ENCODE results near the gene SMIM41.

The SMIM41 gene

DNA sequence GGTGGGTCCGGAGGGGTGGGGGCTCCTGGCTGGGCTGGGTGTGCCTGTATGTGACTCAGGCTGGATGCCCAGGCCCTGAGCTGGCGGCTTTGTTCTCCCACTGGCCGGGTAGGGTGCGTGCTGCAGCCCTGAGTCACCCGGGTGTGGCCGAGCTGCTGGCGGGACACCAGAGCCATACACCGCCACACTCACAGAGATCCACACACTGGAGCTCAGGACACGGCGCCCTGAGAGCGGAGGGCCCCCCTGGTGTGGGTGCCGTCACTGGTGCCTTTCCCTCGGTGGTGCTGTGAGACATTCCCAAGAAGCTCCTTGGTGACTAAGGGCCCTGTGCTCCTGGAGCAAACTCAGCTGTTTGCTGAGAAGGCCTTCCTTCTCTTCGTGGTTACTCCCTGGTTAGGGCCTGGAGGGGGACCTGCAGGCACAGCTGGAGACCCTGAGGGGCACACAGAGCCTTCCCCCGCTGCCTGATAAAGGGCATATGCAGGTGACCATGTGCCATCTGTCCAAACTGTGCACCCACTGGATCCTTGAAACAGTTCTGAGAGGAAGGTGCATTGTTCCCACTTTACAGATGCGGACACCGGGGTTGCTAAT lies 68.0 kb downstream of the SMIM41 start:
- H3K36me3 Mint-ChIP-seq (ENCODE audit: insufficient read depth): no peaks in the 10 kb centered on the region
- no peak overlapping the region for H3K27ac Mint-ChIP-seq (ENCODE audit: low read depth)
- peaks cover 18% of the 10 kb centered on the region for H3K27me3 Mint-ChIP-seq
- H3K4me3 Mint-ChIP-seq: no peak overlapping the region
- no peak for ATAC-seq (replicated peaks; ENCODE audit: extremely low read depth, poor library complexity, severe bottlenecking)
- peaks cover 9% of the 10 kb centered on the region for H3K4me1 Mint-ChIP-seq
- no peak for DNase-seq (ENCODE audit: low spot score in 2 of 2)
- no peaks in the 10 kb centered on the region for H3K9me3 Mint-ChIP-seq

DNA sequence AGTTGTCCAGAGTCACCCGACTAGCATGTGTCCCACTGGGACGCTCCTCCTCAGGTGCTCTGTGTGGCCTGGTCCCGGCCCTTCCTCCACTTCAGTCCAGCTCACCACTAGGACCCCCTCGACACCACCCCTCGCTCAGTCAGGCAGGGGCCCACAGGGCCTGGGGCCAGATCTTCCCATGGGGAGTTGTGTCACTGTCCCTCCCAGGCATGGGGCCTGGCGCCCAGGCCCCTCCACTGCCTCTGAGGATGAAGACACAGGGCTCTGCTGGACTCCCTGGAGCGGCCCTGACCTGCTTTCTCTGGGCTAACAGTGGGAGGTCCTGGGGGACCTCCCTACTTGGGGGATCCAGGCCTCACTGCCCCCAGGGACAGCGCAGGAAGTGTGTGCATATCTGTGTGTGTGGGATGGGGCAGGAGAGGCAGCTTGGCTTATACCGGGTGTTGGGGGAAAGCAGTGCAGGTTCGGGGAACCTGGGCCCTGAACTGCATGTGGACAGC lies 68.5 kb downstream of the SMIM41 start:
- H3K36me3 Mint-ChIP-seq (ENCODE audit: insufficient read depth): no peaks in the 10 kb centered on the region
- H3K4me3 Mint-ChIP-seq: no peak overlapping the region
- DNase-seq (ENCODE audit: low spot score in 2 of 2) (no peak), ATAC-seq (replicated peaks; ENCODE audit: extremely low read depth, poor library complexity, severe bottlenecking) (no peak)
- H3K27me3 Mint-ChIP-seq: peaks cover 18% of the 10 kb centered on the region
- peaks cover 9% of the 10 kb centered on the region for H3K4me1 Mint-ChIP-seq
- H3K27ac Mint-ChIP-seq (ENCODE audit: low read depth): no peak overlapping the region
- H3K9me3 Mint-ChIP-seq: no peaks in the 10 kb centered on the region

DNA sequence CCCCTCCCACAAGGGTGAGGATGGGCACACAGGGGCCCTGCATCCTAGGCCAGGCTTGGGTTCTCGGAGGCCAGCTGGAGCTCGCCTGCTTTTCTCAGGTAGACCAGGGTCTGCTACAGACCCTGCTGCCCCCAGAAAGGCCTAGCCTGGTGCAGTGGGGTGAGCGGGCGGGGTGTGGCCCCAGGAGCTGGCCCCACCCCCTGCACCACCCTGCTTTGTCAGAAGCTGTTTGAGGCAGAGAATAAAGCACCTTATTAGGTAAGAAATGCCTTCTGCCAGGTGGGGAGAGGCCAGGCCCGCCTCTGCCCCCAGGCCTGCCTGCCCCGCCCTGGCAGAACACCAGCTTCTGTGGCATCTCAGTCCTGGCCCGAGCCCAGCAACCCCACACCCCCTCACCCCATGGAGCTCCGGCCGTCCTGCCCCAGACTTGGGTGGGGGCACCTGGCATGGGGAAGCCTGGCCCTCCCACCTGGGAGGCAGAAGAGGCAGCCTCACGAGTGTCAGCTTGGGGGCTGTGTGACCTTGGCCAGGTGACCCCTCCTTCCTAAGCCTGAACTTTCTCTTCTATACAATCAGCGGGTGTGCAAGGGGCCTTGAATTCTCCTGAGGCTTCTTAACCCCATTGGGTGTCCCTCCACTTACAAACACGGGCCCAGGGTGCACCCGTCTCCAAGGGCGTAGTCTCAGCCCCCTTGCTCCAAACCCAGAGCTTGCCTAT lies 69.1 kb downstream of the SMIM41 start:
- ATAC-seq (replicated peaks; ENCODE audit: extremely low read depth, poor library complexity, severe bottlenecking): no peak
- Mint-ChIP-seq H3K36me3 (ENCODE audit: insufficient read depth) (no peaks in the 10 kb centered on the region), H3K27ac (ENCODE audit: low read depth) (no peak overlapping the region), H3K4me1 (peaks cover 9% of the 10 kb centered on the region), H3K27me3 (peaks cover 18% of the 10 kb centered on the region), H3K9me3 (no peaks in the 10 kb centered on the region), H3K4me3 (no peak overlapping the region)
- no peak for DNase-seq (ENCODE audit: low spot score in 2 of 2)

DNA sequence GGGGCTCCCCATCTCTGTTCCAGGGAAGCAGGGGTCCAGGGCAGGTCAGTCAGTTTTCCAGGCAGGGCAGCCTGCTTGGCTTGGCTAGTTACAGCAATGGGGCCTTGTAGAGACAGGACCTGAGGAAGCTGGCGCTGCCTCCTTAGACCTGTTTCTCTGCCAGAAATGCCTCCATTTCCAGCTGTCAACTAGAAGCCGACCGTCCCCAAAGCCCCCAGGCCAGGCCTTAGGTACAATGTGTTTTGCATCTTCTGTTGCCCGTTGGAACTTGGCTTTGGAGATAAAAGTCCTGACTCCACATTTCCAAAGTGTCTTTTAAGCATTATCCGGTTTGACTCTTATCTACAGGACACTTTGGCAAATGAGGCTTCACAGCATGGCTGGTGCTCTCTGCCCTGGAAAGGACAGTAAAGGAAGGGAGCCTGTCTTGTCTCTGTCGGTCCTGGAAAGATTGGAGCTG lies 69.7 kb downstream of the SMIM41 start:
- H3K36me3 Mint-ChIP-seq (ENCODE audit: insufficient read depth): no peaks in the 10 kb centered on the region
- H3K4me1 Mint-ChIP-seq: peaks cover 9% of the 10 kb centered on the region
- DNase-seq (ENCODE audit: low spot score in 2 of 2) (no peak), ATAC-seq (replicated peaks; ENCODE audit: extremely low read depth, poor library complexity, severe bottlenecking) (no peak)
- H3K9me3 Mint-ChIP-seq: no peaks in the 10 kb centered on the region
- H3K4me3 Mint-ChIP-seq: no peak overlapping the region
- H3K27ac Mint-ChIP-seq (ENCODE audit: low read depth): no peak overlapping the region
- peaks cover 18% of the 10 kb centered on the region for H3K27me3 Mint-ChIP-seq

DNA sequence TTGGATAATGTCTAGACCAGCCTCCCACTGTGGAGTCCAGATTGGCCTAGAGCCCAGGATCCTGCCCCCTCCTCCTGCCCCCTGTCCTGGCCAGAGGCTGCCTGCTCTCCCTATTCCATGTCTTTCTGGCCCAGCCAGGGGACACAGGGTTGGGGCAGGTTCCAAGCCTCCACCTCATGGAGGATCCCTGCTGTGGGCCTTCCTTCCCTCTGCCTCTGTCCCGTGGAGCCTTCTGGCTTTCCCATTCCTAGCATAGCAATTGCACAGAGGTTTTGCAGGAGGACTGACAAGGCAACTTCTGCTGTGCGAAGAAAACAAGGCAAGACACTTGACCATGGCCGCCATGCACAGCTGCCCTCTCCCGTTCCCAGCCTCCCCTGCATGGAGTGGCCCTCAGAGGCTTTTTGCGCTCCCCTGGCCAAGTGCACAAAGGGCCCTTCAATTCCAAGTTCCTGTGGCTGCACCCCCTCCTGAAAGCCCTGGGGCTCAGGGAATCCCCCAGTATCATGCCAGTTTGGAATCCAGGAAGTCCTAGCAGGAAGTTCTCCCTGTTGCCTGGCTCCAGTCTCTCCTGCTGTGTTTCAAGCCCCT lies 70.2 kb downstream of the SMIM41 start:
- H3K27ac Mint-ChIP-seq (ENCODE audit: low read depth): peak overlapping the region; percentile 20
- H3K27me3 Mint-ChIP-seq: peaks cover 18% of the 10 kb centered on the region
- peaks cover 9% of the 10 kb centered on the region for H3K4me1 Mint-ChIP-seq
- H3K36me3 Mint-ChIP-seq (ENCODE audit: insufficient read depth): no peaks in the 10 kb centered on the region
- no peaks in the 10 kb centered on the region for H3K9me3 Mint-ChIP-seq
- ATAC-seq (replicated peaks; ENCODE audit: extremely low read depth, poor library complexity, severe bottlenecking): no peak
- no peak overlapping the region for H3K4me3 Mint-ChIP-seq
- no peak for DNase-seq (ENCODE audit: low spot score in 2 of 2)

DNA sequence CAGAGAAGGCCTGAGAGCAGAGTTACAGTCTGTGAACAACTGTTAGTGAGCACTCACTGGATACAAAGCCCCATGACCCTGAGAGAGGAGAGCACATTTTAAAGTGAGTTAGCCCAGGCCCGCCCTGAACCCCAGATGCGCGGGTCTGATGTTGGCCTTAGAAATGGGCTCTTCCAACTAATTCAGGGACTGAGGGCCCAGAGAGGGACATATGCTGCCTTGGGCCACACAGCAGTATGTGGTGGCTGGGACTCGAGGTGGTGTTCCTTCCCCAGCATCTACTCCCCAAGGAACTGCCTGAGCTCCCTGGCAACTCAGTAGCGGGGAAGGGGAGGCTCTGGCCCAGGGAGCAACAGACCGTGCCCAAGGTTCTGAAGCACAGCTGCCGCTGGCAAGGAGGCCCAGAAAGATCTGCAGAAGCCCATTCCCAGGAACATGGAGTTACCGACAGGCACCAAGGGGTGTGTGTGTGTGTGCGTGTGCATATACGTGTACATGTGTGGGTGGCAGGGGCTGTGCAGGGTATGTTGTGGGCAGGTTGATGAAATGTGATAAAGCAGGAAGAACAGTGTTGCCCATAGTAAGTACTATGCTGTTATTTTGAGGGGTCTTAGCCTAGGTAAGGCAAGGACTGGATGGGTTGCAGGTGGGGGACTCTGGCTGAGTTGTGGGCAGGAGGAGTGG lies 71.8 kb downstream of the SMIM41 start:
- no peaks in the 10 kb centered on the region for H3K36me3 Mint-ChIP-seq (ENCODE audit: insufficient read depth)
- H3K9me3 Mint-ChIP-seq: no peaks in the 10 kb centered on the region
- peak overlapping the region; percentile 68 for H3K4me3 Mint-ChIP-seq
- ATAC-seq (replicated peaks; ENCODE audit: extremely low read depth, poor library complexity, severe bottlenecking) (no peak), DNase-seq (ENCODE audit: low spot score in 2 of 2) (no peak)
- peaks cover 14% of the 10 kb centered on the region for H3K4me1 Mint-ChIP-seq
- H3K27me3 Mint-ChIP-seq: peaks cover 18% of the 10 kb centered on the region
- H3K27ac Mint-ChIP-seq (ENCODE audit: low read depth): peak overlapping the region; percentile 42

DNA sequence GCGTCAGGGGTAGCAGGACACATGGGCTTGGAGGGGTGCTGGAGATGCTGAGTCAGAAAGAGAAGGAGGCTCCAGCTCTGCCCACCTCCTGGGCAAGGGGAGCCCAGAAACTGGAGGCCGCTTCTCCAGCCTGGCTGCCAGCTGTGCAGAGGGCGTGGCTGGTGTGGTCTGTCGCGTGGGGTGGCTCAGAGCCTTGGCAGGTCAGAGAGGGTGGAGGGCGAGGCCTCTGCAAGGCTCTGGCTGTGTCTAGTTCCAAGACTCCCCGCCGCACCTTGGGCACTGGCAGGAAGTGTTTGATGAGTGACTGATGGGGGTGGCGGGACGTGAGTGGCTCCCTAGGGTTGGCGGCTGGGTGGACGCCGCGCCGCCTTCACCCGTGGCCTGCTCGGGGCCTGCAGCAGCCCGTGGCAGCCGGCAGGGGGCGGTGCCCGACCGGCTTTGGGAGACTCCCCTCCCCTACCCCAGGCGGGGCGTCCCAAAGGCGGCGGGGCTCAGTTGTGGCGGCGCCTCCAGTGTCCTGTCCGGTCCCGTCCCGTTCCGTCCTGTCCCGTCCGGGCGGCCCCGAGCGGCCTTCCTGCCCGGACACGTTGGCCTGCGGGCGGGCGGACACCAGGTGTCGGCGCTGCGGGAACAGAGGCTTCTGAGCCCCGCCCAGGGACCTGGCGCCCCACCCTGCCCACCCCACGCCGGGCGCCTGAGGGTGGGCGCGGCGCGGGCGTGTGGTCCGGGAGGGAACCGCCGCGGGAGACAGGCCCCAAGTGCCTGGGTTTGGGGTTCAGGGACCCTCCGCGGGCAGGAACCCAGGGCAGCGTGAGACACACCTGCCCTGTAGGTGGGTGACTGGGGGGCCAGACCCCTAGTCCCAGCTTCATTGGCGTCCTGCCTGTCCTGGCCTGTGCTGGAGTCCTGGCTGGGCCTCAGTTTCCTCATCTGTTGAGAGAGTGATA lies 72.6 kb downstream of the SMIM41 start:
- Mint-ChIP-seq H3K4me3 (peak overlapping the region; percentile 68), H3K36me3 (ENCODE audit: insufficient read depth) (no peaks in the 10 kb centered on the region), H3K27ac (ENCODE audit: low read depth) (peak overlapping the region; percentile 42), H3K4me1 (peaks cover 14% of the 10 kb centered on the region), H3K27me3 (peaks cover 18% of the 10 kb centered on the region), H3K9me3 (no peaks in the 10 kb centered on the region)
- ATAC-seq (replicated peaks; ENCODE audit: extremely low read depth, poor library complexity, severe bottlenecking): peak; percentile 83
- DNase-seq (ENCODE audit: low spot score in 2 of 2): peak; percentile 49 to 60

DNA sequence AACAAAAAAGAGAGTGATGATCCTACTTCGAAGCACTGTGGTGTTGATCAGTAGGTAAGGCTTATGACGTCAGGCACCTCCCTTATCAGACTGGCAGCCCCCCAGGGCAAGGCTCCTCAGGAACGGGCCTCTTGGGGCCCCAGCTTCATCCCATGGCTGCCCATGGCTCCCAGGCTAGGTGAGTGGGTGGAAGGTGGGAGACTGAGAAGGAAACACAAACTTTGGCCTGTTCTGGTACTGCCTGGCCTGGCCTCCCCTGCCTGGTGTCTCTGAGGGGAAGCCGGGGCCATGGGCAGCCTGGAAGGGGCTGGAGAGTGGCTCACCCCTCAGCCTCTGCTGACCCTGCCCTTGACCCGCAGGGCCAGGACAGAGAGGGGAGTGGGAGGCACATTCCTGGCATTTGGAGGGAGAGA lies 73.4 kb downstream of the SMIM41 start:
- H3K4me3 Mint-ChIP-seq: no peak overlapping the region
- ATAC-seq (replicated peaks; ENCODE audit: extremely low read depth, poor library complexity, severe bottlenecking): no peak
- peaks cover 14% of the 10 kb centered on the region for H3K4me1 Mint-ChIP-seq

DNA sequence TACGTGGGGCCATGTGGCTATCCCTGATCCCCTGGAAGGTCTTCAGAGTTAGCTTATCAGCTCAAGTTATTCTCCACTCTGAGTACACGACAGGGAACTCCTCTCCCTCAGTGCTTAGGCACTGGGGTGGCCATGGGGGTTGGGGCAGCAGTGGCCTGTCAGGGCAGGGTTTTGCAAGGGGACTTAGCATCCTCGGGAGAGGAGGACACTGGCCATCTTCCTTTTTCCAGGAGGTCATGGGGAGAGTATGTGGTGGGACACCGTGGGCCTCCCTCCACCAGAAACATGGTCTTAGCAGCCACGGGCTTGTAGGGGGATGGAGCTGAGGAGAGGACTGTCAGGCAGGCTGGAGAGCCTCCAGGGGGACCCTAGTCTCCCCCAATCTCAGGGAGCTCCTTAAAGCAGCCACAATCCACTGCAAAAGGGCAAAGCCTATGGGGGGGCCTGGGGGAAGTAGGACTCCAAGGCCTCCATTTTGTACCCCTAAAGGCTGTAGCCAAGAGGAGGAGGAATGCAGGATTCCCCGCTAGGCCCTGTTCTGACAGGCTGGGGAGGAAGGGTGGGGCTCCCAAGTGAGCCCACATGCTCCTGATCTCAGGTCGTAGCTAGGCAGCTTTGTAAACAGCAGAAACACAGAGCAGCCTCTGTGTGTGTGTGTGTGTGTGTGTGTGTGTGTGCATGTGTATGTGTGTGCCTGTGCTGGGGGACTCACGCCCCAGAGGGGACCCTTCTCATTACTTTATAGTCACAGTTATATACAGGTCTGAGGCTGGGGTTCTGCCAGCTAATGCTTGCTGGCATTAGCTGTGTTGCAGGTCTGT lies 75.8 kb downstream of the SMIM41 start:
- H3K27ac Mint-ChIP-seq (ENCODE audit: low read depth): peak overlapping the region; percentile 61
- peaks cover 18% of the 10 kb centered on the region for H3K27me3 Mint-ChIP-seq
- H3K4me1 Mint-ChIP-seq: peaks cover 14% of the 10 kb centered on the region
- ATAC-seq (replicated peaks; ENCODE audit: extremely low read depth, poor library complexity, severe bottlenecking) (peak; percentile 65), DNase-seq (ENCODE audit: low spot score in 2 of 2) (peak in 1 of 2 donors; percentile 37)
- no peaks in the 10 kb centered on the region for H3K9me3 Mint-ChIP-seq
- H3K4me3 Mint-ChIP-seq: no peak overlapping the region
- no peaks in the 10 kb centered on the region for H3K36me3 Mint-ChIP-seq (ENCODE audit: insufficient read depth)

More for the DNA sequence above, 73.4 kb downstream of the SMIM41 start:
- Mint-ChIP-seq H3K27me3 (peaks cover 18% of the 10 kb centered on the region), H3K9me3 (no peaks in the 10 kb centered on the region), H3K27ac (ENCODE audit: low read depth) (peak overlapping the region; percentile 41), H3K36me3 (ENCODE audit: insufficient read depth) (no peaks in the 10 kb centered on the region)
- DNase-seq (ENCODE audit: low spot score in 2 of 2): no peak

DNA sequence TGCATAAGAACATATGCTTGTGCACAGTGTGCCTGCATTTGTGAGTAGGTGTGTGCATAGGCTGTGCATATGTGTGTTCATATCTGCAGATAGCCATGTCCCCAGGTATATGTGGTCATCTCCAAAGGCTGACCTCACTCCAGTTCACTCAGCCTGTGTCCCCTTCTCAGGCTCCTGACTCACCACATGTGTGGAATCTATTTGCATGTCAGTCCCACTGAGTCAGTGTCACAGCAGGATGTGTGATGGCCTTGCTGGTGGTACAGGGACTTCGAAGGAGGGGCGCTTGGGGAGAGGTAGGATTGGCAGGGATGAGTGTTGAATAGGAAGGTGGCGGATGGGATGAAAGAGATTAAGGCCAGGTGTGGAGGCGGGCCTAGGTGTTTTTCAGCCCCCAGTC lies 76.8 kb downstream of the SMIM41 start:
- DNase-seq (ENCODE audit: low spot score in 2 of 2) (no peak), ATAC-seq (replicated peaks; ENCODE audit: extremely low read depth, poor library complexity, severe bottlenecking) (no peak)
- H3K9me3 Mint-ChIP-seq: no peaks in the 10 kb centered on the region
- no peak overlapping the region for H3K4me3 Mint-ChIP-seq
- no peak overlapping the region for H3K27ac Mint-ChIP-seq (ENCODE audit: low read depth)
- H3K36me3 Mint-ChIP-seq (ENCODE audit: insufficient read depth): no peaks in the 10 kb centered on the region
- peaks cover 8% of the 10 kb centered on the region for H3K27me3 Mint-ChIP-seq
- H3K4me1 Mint-ChIP-seq: peaks cover 11% of the 10 kb centered on the region
